Measurements from ENCODE around the gene ZBTB49. TPM values are rescaled to one million over a fixed set of nuclear protein-coding genes. Genes with fewer than 3 reads are reported as not detected.

ZBTB49 gene
- total and polyA plus RNA-seq, 2 donors (not counting 3 experiments of a cell fraction or from before 2014, with no cell fraction given) = 3.8 to 5.8 TPM

- DNase-seq (ENCODE audit: low read depth, low spot score) (no peak), FAIRE-seq (no peak)
- Histone ChIP-seq H3K9me3 (replicated peaks; ENCODE audit: control insufficient read depth, insufficient read depth, low read length) (no peaks in the 10 kb centered on the region), H3K27ac (ENCODE audit: insufficient read depth, low read depth, low read length) (no peak overlapping the region), H3K36me3 (ENCODE audit: control insufficient read depth in 2 of 2, extremely low read depth in 1 of 2, insufficient read depth in 2 of 2, low read length in 2 of 2) (peaks cover 6 to 12% of the 10 kb centered on the region in 2 experiments), H3K9ac (replicated peaks; ENCODE audit: extremely low read depth, insufficient read depth, low read length) (no peak overlapping the region), H3K4me1 (ENCODE audit: control insufficient read depth, extremely low read depth, insufficient read depth, low read length) (peaks cover 25% of the 10 kb centered on the region), H4K20me1 (replicated peaks; ENCODE audit: control insufficient read depth, extremely low read depth, insufficient read depth, low read length) (no peaks in the 10 kb centered on the region), H3K4me2 (ENCODE audit: insufficient read depth, low read length) (no peak overlapping the region), H3K79me2 (ENCODE audit: control insufficient read depth, insufficient read depth, low read length) (no peaks in the 10 kb centered on the region), H3K9me1 (replicated peaks; ENCODE audit: control insufficient read depth, extremely low read depth, insufficient read depth, low read length) (no peaks in the 10 kb centered on the region), H2AFZ (ENCODE audit: low read depth, low read length) (no peak overlapping the region), H3K4me3 (replicated peaks in 1 of 3; ENCODE audit: insufficient read depth in 1 of 3, low read depth in 1 of 3, low read length in 3 of 3) (no peak overlapping the region), H3K27me3 (ENCODE audit: control insufficient read depth in 2 of 2, insufficient read depth in 2 of 2, low read length in 2 of 2) (no peaks in the 10 kb centered on the region)
- intact Hi-C loops (cut with micrococcal nuclease) (no loop called here), dilution Hi-C loops (cut with MboI; ENCODE audit: extremely low pct_ligation_motif_present, low sequenced_read_pairs) (no loop called here)
- CTCF ChIA-PET = no interaction called here
- no TSS peak for BruUV-seq (replicated peaks)
- POLR2A ChIA-PET = no interaction called here
- no peak for TF ChIP-seq CTCF (IDR thresholded peaks at IDR 0.05; ENCODE audit: extremely low read depth in 1 of 2, insufficient read depth in 1 of 2, low read depth in 1 of 2, low read length in 2 of 2)
- no peak for TF ChIP-seq JUN (IDR thresholded peaks at IDR 0.05; ENCODE audit: borderline replicate concordance, insufficient read depth, insufficient read length, low read depth)
Observed at GRCh38 chr4:4271912-4272311, 18.1 kb upstream of the ZBTB49 start.

- Histone ChIP-seq H3K27me3 (ENCODE audit: control insufficient read depth in 2 of 2, insufficient read depth in 2 of 2, low read length in 2 of 2) (no peaks in the 10 kb centered on the region), H3K9me3 (replicated peaks; ENCODE audit: control insufficient read depth, insufficient read depth, low read length) (no peaks in the 10 kb centered on the region), H3K4me1 (ENCODE audit: control insufficient read depth, extremely low read depth, insufficient read depth, low read length) (peaks cover 15% of the 10 kb centered on the region), H3K4me3 (replicated peaks in 1 of 3; ENCODE audit: insufficient read depth in 1 of 3, low read depth in 1 of 3, low read length in 3 of 3) (no peak overlapping the region), H3K27ac (ENCODE audit: insufficient read depth, low read depth, low read length) (no peak overlapping the region), H3K79me2 (ENCODE audit: control insufficient read depth, insufficient read depth, low read length) (no peaks in the 10 kb centered on the region), H3K9ac (replicated peaks; ENCODE audit: extremely low read depth, insufficient read depth, low read length) (no peak overlapping the region), H3K9me1 (replicated peaks; ENCODE audit: control insufficient read depth, extremely low read depth, insufficient read depth, low read length) (no peaks in the 10 kb centered on the region), H4K20me1 (replicated peaks; ENCODE audit: control insufficient read depth, extremely low read depth, insufficient read depth, low read length) (no peaks in the 10 kb centered on the region), H3K4me2 (ENCODE audit: insufficient read depth, low read length) (no peak overlapping the region), H3K36me3 (ENCODE audit: control insufficient read depth in 2 of 2, extremely low read depth in 1 of 2, insufficient read depth in 2 of 2, low read length in 2 of 2) (peaks cover 9 to 17% of the 10 kb centered on the region in 2 experiments), H2AFZ (ENCODE audit: low read depth, low read length) (no peak overlapping the region)
- FAIRE-seq (no peak), DNase-seq (ENCODE audit: low read depth, low spot score) (no peak)
- BruUV-seq (replicated peaks) = no TSS peak
- intact Hi-C loops (cut with micrococcal nuclease) = no loop called here
- TF ChIP-seq POLR2A (IDR thresholded peaks at IDR 0.05; ENCODE audit: low read depth, low read length) = no peak
- TF ChIP-seq EZH2 (IDR thresholded peaks at IDR 0.05; ENCODE audit: borderline replicate concordance, low read depth, low read length, severe bottlenecking) = no peak
- no peak for TF ChIP-seq MYC (IDR thresholded peaks at IDR 0.05; ENCODE audit: low read depth, low read length)
- no peak for TF ChIP-seq JUN (IDR thresholded peaks at IDR 0.05; ENCODE audit: borderline replicate concordance, insufficient read depth, insufficient read length, low read depth)
- TF ChIP-seq POLR2AphosphoS5 (IDR thresholded peaks at IDR 0.05; ENCODE audit: insufficient read depth, low read depth, low read length) = no peak
- no peak for TF ChIP-seq MAX (IDR thresholded peaks at IDR 0.05; ENCODE audit: insufficient read depth, insufficient read length)
- no peak for TF ChIP-seq FOS (IDR thresholded peaks at IDR 0.05; ENCODE audit: borderline replicate concordance, insufficient read depth, low read length)
- no peak for TF ChIP-seq CTCF (IDR thresholded peaks at IDR 0.05; ENCODE audit: extremely low read depth in 1 of 2, insufficient read depth in 1 of 2, low read depth in 1 of 2, low read length in 2 of 2)
- TF ChIP-seq GATA2 (IDR thresholded peaks at IDR 0.05; ENCODE audit: insufficient read depth, insufficient read length, low read depth, low read length) = no peak
- POLR2A ChIA-PET = no interaction called here
- CTCF ChIA-PET = interaction anchor here (1.3 to 1.5 kb wide), 2 partner anchors 12 to 14 kb away, joined by 4 to 9 read pairs; no protein-coding TSS in a partner anchor
- dilution Hi-C loops (cut with MboI; ENCODE audit: extremely low pct_ligation_motif_present, low sequenced_read_pairs) = no loop called here
Observed at GRCh38 chr4:4274226-4274625, 15.8 kb upstream of the ZBTB49 start.

Data from endothelial cell of umbilical vein (primary cell).